Left hindlimb (tissue), 1 donor: ENCODE results near the gene SELE.

Experiments
- DNase-seq: peaks from one replicate; pipeline ENCODE4 v3.0.0-alpha.2; 2018

The SELE gene

DNA sequence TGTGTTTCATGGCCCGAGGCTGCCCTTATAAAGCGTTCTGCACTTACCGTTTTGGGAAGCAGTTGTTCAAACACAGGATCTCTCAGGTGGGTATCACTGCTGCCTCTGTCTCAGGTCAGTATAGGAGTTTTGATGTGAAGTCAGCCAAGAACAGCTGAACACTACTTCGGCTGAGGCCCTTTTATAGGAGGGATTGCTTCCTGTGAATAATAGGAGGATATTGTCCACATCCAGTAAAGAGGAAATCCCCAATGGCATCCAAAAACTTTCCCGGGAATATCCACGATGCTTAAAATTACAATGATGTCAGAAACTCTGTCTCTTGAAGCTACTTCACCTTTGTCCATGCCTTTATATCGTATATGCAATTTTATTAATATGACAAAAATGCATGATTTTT is at the start of gene SELE:
SELE (minus strand) TSS at position 156 of the 400 bp plus-strand sequence. CDS start 467 bp downstream, outside the sequence.
- no peak for DNase-seq

- no peak for DNase-seq
Observed at GRCh38 chr1:169782596-169782995, 48.7 kb upstream of the SELE start.

GRCh38 chr1:169779970-169780369 is 46.1 kb upstream of the SELE start:
- no peak for DNase-seq

DNA sequence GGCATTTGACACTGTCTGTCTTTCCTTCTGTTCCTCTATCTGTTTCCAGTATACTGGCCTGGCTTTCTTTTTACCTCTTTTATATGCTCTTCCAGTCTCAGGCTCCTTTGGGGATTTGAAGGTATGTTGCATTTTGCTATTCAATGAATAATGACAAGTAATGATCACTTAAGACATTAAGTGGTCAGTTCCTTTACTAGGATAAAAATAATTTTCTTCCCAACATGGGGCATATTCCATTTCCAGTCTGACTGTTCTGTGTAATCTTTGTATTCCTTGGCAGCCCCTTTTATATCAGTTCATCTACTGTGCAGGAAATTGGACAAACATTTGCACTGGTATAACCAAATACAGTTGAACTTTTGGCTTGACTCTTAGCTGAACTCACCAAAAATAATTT is 45.3 kb upstream of the SELE start:
- DNase-seq = no peak

DNA sequence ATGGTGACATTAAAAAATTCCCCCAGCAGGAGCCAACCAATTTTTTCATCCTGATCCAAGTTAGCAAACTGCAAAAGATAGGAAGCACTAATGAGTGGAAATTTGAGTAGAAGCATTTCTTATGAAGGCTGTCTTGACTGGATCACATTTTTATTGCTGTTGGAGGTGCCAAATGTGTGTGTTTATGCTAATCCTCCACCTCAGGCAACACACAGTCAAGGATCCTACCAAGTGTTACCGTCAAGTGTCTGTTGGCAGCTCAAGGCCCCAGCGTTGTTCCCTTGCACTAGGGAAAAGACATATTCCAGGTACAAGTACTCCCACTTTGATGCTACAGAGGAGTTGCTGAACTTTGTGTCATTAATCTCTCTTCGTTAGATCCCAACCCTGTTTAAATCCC is 42.6 kb upstream of the SELE start:
- DNase-seq = no peak

GRCh38 chr1:169768161-169768560 is 34.3 kb upstream of the SELE start:
- DNase-seq = no peak

DNA sequence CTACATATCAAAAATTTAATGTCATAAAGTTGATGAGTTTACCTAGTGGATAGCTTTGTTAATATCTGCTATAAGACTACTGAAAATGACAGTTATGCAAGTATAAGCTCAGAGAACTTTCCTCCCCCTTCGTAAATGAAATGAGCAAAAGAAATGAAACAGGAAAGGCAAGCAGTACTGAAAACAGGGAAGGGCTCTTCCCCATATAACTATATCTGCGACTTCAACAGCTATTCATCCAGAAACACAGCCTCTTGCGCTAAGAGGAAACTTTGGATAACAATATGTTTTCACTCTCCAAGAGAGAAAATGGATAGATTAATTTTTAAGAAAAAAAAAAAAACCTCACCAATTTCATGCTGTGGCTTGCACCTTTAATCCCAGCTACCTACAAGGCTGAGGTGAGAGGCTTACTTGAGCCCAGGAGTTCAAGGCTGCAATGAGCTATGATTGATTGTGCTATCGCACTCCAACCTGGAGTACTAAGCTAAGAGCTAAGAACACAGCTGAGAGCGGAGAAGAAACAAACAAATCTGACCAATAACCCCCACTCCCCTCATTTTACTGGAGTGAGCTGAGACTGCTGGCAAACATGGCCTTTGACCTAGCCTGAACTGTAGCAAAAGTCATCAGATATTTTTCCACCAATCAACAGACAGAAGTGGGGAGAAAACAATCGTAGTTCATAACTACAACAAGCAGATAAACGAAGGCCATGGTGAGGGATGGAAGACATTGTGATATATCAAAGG is 31.9 kb upstream of the SELE start:
- DNase-seq = no peak

DNA sequence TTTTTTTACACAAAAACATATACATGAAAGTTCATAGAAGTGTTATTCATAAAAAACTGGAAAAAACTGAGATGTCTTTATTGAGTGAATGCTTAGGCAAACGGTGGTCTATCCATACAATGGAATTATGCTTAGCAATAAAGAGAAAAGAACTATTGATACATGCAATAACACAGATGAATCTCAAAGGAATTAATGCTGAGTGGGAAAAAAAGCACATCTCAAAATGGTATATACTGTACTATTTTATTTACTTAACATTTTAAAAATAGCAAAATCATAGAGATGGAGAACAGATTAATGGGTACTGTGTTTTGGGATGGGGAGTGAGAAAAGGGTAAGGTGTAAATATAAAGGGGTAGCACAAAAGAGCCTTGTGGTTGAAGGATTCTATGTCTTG is 31.0 kb upstream of the SELE start:
- no peak for DNase-seq

DNA sequence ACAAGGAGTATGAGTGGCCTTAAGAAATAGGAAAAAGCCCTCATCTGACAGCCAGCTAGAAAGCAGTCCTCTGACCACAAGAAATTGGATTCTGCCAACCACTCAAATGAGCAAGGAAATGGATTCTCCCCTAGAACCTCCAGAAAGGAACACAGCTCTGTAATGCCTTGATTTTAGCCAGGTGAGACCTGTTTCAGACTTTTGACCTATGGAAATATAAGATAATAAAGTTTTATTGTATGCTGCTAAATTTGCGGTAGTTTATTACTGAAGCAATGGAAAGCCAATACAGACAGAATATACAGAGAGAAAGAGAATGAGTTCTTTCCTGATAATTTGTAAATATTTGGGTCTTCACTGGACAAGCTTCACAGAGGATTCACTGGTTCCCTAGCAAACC is 28.8 kb upstream of the SELE start:
- no peak for DNase-seq

- no peak for DNase-seq
Observed at GRCh38 chr1:169759038-169759437, 25.2 kb upstream of the SELE start.

DNA sequence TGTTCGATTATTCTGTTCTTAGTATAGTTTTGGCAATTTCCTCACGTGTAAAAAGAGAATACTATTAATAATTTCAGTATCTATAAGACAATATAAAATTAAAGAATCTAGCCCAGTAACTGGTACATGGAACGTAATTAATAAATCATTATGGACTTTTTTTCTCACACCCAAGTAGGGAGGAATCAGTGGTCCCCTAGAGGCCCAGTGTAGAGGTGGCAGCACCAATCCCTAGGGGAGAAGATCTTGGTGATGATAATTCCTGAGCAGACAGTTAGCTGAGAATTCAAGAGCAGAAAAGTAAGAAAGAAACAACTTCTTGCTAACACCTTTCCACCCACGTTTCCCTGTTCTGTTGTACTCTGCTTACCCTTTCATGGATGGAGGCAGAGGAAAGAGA is 19.7 kb upstream of the SELE start:
- no peak for DNase-seq

GRCh38 chr1:169750041-169750440 is 16.2 kb upstream of the SELE start:
- no peak for DNase-seq

DNA sequence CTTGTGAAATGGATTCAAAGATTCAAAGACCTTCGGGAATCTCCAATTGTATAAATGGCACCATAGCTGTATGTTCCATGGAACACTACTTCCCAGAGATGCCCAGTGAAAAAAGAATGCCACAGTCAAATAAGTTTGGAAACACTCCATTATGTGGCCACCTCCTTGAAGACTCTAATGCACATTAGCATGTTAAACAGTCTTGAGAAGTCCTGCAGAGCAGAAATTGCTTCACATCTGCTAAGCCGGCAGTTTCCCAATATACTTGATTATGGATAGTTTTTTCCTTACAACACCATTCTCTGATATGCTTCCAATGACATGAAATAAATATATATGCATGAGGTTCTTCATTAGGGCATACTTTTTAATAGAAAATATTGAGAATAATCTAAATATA is 12.7 kb upstream of the SELE start:
- DNase-seq = no peak

- DNase-seq = no peak
Observed at GRCh38 chr1:169745015-169745861, 11.4 kb upstream of the SELE start.

DNA sequence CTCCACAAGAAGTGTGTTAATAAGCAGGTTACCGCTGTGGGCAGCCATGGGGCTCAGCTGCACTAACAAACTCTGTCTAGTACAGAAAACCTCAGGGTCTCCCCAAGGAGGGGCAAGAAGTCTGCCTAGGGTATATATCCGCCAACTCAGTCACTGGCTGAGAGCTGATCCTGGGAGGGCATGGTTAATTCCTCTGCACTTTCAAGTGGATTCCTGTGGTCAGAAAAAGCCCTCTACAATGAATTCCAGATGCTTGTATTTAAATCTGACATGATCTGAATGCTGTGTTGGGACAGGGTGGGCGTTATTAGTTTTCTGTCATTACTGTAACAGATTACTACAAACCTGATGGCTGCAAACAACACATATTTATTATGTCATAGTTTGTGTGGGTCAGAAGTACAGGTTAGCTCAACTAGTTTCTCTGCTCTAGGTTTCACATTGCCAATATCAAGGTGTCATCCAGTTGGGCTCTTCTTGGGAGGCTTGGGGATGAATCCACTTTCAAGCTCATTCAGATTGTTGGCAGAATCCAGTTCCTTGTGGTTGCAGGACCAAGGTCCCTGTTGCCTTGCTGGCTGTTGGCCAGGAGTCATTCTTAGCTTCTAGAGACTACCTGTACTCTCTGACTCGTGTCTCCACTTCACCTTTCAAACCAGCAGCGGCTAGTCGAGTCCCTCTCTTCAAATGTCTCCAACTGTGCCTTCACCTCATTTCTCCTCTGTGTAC is 8.0 kb upstream of the SELE start:
- peak; percentile 34 for DNase-seq

DNA sequence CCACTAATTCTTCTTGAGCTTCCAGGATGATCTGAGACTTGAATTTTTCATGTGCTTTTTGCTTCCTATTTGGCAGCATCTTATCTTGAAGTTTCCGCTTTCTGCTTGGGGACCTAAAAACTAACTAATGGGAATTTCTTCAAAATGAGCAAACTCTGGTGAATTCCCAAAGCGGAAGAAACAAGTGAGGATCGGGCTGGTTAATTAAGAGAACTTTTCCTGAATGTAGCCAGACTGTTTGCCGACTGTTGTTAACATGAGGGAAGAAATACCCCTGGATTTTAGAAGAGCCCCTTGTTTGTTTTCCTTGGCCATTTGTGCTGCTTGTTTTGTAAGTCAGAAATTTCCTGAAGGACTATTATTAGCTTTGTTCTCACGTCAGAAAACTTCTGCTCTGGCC is 6.1 kb upstream of the SELE start:
- DNase-seq = no peak

GRCh38 chr1:169731446-169731845 is 2.4 kb downstream of the SELE start:
- DNase-seq = no peak

GRCh38 chr1:169729991-169730390 is 3.9 kb downstream of the SELE start:
- DNase-seq = no peak

GRCh38 chr1:169727307-169727706 is 6.6 kb downstream of the SELE start:
- no peak for DNase-seq

DNA sequence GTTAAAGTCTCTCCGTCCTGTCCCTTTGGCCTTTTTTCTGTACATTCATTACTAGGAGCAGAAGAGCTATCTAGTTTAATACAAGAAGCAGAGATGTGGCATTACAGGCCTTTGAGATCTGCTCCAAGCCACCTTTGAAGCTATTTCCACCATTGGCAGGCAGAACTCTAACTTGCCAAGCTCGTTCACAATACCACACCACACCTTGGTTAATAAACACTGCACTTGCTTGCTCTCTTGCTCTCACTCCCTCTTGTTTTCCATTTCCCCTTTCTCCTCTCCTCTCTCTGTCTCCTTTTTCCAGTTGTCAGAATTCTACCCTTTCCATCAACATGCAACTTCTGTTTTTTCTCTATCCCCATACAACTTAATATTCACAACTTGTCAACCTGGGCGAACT is 7.0 kb downstream of the SELE start:
- no peak for DNase-seq

DNA sequence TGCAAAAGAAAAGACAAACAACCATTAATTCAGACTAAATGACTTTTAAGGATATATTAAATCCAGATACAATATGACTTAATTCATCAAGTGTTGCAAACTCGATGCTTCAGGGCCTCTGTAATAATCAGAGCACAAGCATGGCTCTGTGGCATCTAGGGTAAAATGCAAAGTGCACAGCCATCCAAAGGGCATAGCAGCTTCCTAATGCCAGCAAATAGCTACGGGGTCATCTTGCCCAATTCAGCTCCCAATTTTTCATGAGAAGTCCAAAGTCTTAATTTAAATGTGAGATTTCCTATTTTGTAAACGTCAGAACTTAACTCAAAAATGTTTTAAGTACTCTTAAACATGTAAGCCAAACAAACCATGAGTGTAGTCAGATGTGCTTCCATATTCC is 7.9 kb downstream of the SELE start:
- no peak for DNase-seq

DNA sequence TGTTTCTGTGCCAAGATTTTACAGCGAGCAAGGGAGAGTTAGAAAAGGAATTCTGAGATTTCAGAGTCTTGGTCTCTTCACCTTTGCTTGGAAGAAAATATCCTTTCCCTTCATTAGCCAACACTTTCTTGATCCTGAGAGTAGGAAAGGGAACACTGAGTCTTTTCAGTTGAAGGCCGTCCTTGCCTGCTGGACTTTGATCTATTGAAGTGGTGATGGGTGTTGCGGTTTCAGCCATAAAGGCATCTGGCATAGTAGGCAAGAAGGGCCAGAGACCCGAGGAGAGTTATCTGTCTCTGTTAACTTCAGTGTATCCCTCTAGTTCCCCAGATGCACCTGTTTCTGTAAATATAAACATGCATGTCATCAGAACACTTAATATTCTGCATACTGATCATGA is 9.7 kb downstream of the SELE start:
- no peak for DNase-seq

- no peak for DNase-seq
Observed at GRCh38 chr1:169723763-169724162, 10.1 kb downstream of the SELE start.

DNA sequence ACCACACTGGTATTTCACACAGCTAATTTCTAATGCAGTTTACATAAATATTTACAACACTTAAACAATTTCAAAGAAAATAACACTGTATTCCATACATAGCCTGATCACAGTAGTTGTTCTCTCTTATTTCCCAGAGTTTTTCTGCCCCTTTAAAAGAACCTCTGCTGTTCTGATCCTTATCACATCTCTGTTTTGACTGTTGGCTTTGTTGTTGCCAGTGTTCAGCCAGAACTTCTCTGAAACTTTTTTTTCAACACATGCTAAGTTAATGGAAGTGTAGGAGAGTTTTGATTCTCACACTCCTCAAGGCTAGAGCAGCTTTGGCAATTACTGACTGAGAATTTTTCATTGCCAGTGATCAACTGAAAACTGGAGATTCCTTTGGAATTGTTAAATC is 11.1 kb downstream of the SELE start:
- no peak for DNase-seq
